Measurements from ENCODE around the gene AGFG2.
"Not testable (repeated sequence)": the region's sequence is repeated elsewhere in the genome, so short reads cannot be mapped to it uniquely, and the experiment has no call there.

AGFG2 gene

GRCh38 chr7:100496509-100496908 is 42.5 kb upstream of the AGFG2 start:
- Histone ChIP-seq H3K27me3 (replicated peaks; ENCODE audit: insufficient read depth, low read length) (peaks cover 29% of the 10 kb centered on the region), H3K9me2 (replicated peaks; ENCODE audit: insufficient read depth, low read length) (no peaks in the 10 kb centered on the region), H2AFZ (ENCODE audit: low read length) (no peak overlapping the region), H3K79me2 (ENCODE audit: low read length) (no peaks in the 10 kb centered on the region), H3K27ac (ENCODE audit: low read length) (no peak overlapping the region), H3K4me3 (ENCODE audit: low read length) (no peak overlapping the region), H3K9me3 (replicated peaks; ENCODE audit: insufficient read depth, low read length) (no peaks in the 10 kb centered on the region), H3K36me3 (replicated peaks; ENCODE audit: insufficient read depth, low read length) (no peaks in the 10 kb centered on the region), H3K4me2 (ENCODE audit: low read depth, low read length) (no peak overlapping the region), H4K20me1 (ENCODE audit: insufficient read depth, low read length) (no peaks in the 10 kb centered on the region), H3K9ac (ENCODE audit: low read length) (no peak overlapping the region), H3K4me1 (ENCODE audit: low read length) (no peaks in the 10 kb centered on the region), H3F3A (ENCODE audit: insufficient read depth, low read length) (no peaks in the 10 kb centered on the region)
- no peak for DNase-seq
- TF ChIP-seq EZH2 (optimal IDR thresholded peaks at IDR 0.05; ENCODE audit: low read depth, low read length) (no peak), EZH2phosphoT487 (IDR thresholded peaks at IDR 0.05; ENCODE audit: low read length) (no peak)
- TF ChIP-seq, protein P1, sequence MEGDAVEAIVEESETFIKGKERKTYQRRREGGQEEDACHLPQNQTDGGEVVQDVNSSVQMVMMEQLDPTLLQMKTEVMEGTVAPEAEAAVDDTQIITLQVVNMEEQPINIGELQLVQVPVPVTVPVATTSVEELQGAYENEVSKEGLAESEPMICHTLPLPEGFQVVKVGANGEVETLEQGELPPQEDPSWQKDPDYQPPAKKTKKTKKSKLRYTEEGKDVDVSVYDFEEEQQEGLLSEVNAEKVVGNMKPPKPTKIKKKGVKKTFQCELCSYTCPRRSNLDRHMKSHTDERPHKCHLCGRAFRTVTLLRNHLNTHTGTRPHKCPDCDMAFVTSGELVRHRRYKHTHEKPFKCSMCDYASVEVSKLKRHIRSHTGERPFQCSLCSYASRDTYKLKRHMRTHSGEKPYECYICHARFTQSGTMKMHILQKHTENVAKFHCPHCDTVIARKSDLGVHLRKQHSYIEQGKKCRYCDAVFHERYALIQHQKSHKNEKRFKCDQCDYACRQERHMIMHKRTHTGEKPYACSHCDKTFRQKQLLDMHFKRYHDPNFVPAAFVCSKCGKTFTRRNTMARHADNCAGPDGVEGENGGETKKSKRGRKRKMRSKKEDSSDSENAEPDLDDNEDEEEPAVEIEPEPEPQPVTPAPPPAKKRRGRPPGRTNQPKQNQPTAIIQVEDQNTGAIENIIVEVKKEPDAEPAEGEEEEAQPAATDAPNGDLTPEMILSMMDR (IDR thresholded peaks at IDR 0.05; ENCODE audit: low read length) = no peak

GRCh38 chr7:100500743-100501142 is 38.3 kb upstream of the AGFG2 start:
- not testable (repeated sequence) for H3K4me1 ChIP-seq (ENCODE audit: low read length); H3K27me3 ChIP-seq (replicated peaks; ENCODE audit: insufficient read depth, low read length); H3K9ac ChIP-seq (ENCODE audit: low read length); H2AFZ ChIP-seq (ENCODE audit: low read length); H3K9me3 ChIP-seq (replicated peaks; ENCODE audit: insufficient read depth, low read length); H3K36me3 ChIP-seq (replicated peaks; ENCODE audit: insufficient read depth, low read length); H3F3A ChIP-seq (ENCODE audit: insufficient read depth, low read length); H3K27ac ChIP-seq (ENCODE audit: low read length); H3K79me2 ChIP-seq (ENCODE audit: low read length); DNase-seq; H3K4me2 ChIP-seq (ENCODE audit: low read depth, low read length); H3K4me3 ChIP-seq (ENCODE audit: low read length); H3K9me2 ChIP-seq (replicated peaks; ENCODE audit: insufficient read depth, low read length); H4K20me1 ChIP-seq (ENCODE audit: insufficient read depth, low read length)

DNA sequence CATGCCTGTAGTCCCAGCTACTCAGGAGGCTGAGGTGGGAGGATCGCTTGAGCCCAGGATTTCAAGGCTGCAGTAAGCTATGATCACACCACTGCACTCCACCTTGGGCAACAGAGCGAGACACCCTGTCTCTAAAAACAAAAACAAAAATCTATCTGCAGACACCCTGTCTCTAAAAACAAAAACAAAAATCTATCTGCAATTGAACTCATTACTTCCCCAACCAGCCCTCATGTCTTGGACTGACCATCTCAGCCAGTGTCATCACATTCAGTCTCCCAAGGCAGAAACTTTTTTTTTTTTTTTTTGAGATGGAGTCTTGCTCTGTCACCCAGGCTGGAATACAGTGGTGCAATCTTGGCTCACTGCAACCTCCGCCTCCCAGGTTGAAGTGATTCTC is 35.0 kb upstream of the AGFG2 start:
- H3K4me2 ChIP-seq (ENCODE audit: low read depth, low read length); H2AFZ ChIP-seq (ENCODE audit: low read length); H4K20me1 ChIP-seq (ENCODE audit: insufficient read depth, low read length): not testable (repeated sequence)

GRCh38 chr7:100504887-100505611 is 34.0 kb upstream of the AGFG2 start:
- Histone ChIP-seq H3K4me1 (ENCODE audit: low read length) (no peaks in the 10 kb centered on the region), H3K9me3 (replicated peaks; ENCODE audit: insufficient read depth, low read length) (no peaks in the 10 kb centered on the region), H3F3A (ENCODE audit: insufficient read depth, low read length) (no peaks in the 10 kb centered on the region), H3K9me2 (replicated peaks; ENCODE audit: insufficient read depth, low read length) (no peaks in the 10 kb centered on the region), H3K27ac (ENCODE audit: low read length) (no peak overlapping the region), H3K9ac (ENCODE audit: low read length) (no peak overlapping the region), H3K4me3 (ENCODE audit: low read length) (no peak overlapping the region), H3K27me3 (replicated peaks; ENCODE audit: insufficient read depth, low read length) (peaks cover 4% of the 10 kb centered on the region; the same call in 1 of the 2 replicates), H4K20me1 (ENCODE audit: insufficient read depth, low read length) (no peaks in the 10 kb centered on the region), H2AFZ (ENCODE audit: low read length) (no peak overlapping the region), H3K4me2 (ENCODE audit: low read depth, low read length) (no peak overlapping the region), H3K36me3 (replicated peaks; ENCODE audit: insufficient read depth, low read length) (no peaks in the 10 kb centered on the region), H3K79me2 (ENCODE audit: low read length) (no peaks in the 10 kb centered on the region)
- TF ChIP-seq, protein P1 (IDR thresholded peaks at IDR 0.05; ENCODE audit: low read length) = no peak
- no peak for TF ChIP-seq EZH2 (optimal IDR thresholded peaks at IDR 0.05; ENCODE audit: low read depth, low read length)
- TF ChIP-seq EZH2phosphoT487 (IDR thresholded peaks at IDR 0.05; ENCODE audit: low read length) = no peak
- DNase-seq = no peak

More for the DNA sequence above, 35.0 kb upstream of the AGFG2 start:
- not testable (repeated sequence) for H3K4me1 ChIP-seq (ENCODE audit: low read length); H3K27me3 ChIP-seq (replicated peaks; ENCODE audit: insufficient read depth, low read length); H3F3A ChIP-seq (ENCODE audit: insufficient read depth, low read length); DNase-seq; H3K36me3 ChIP-seq (replicated peaks; ENCODE audit: insufficient read depth, low read length); H3K9me3 ChIP-seq (replicated peaks; ENCODE audit: insufficient read depth, low read length); H3K9me2 ChIP-seq (replicated peaks; ENCODE audit: insufficient read depth, low read length); H3K9ac ChIP-seq (ENCODE audit: low read length); H3K27ac ChIP-seq (ENCODE audit: low read length); H3K4me3 ChIP-seq (ENCODE audit: low read length); H3K79me2 ChIP-seq (ENCODE audit: low read length)
